Effector CD4-positive, alpha-beta T cell (primary cell): ENCODE data around the gene LIPC.

Experiments
- DNase-seq: peaks from one replicate; pipeline ENCODE4 v3.0.0-alpha.2; 2020

The LIPC gene

DNA sequence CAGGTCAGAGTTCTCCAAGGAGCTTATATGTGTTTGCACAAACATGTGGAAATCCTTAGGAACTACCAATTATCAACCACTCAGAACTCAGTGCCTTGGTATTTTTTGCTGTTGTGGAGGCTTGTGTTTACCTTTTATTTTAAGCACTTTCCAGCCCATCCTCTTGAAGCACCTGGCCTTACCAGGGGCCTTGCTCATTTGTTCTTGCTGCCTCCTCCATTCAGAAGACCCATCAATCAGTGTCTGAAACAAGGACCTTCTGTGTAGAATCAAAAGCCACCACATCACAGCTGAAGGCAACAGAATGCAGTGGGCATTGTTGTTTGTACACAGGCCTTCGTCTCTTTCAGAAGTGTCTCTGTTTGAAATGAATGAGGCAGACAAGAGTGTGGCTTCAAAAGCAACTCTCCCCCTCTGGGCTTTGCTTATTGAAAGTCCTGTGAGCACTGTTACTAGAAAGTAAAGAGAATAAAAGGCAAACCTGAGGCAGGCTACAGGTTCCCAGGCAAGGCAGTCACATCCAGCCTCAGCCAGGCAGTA is 24.5 kb upstream of the LIPC start:
- no peak for DNase-seq

GRCh38 chr15:58407778-58408177 is 24.0 kb upstream of the LIPC start:
- no peak for DNase-seq

GRCh38 chr15:58409861-58410260 is 21.9 kb upstream of the LIPC start:
- DNase-seq = no peak

GRCh38 chr15:58410353-58410752 is 21.4 kb upstream of the LIPC start:
- DNase-seq = no peak

DNA sequence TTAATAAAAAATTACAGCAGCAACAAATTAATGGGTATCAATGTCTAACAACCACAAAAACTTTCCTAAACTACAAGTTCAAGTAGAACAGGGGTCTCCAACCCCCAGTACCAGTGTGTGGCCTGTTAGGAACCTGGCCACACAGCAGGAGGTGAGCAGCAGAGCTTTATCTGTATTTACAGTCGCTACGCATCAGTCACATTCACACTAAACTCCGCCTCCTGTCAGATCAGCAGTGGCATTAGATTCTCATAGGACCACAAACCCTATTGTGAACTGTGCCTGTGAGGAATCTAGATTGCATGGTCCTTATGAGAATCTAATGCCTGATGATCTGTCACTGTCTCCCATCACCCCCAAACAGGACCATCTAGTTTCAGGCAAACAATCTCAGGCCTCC is 18.5 kb upstream of the LIPC start:
- DNase-seq = no peak

- no peak for DNase-seq
Measured at GRCh38 chr15:58415636-58416035, 16.2 kb upstream of the LIPC start.

- DNase-seq = no peak
Measured at GRCh38 chr15:58416963-58417362, 14.8 kb upstream of the LIPC start.

DNA sequence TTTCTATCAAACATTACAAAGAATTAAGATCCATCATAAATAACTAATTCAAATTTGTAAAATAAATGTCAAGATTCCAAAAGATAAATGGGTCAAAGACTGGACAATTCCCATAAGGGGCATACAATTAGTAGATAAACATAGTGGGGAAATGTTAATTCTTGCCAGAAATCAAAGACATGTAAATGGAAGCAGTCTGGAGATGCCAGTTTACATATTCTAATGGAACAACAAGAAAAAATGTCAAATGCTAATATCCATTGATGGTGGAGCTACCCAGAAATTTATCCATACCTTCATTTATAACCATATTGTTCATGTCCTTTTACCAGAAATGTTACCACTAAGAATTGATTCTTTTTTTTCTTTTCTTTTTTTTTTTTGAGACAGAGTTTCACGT is 13.7 kb upstream of the LIPC start:
- DNase-seq = no peak

- no peak for DNase-seq
Measured at GRCh38 chr15:58419803-58420524, 11.8 kb upstream of the LIPC start.

GRCh38 chr15:58420579-58421043 is 11.2 kb upstream of the LIPC start:
- DNase-seq = no peak

- DNase-seq = no peak
Measured at GRCh38 chr15:58423205-58423604, 8.6 kb upstream of the LIPC start.

- DNase-seq = no peak
Measured at GRCh38 chr15:58423831-58424608, 7.8 kb upstream of the LIPC start.

GRCh38 chr15:58424722-58425121 is 7.1 kb upstream of the LIPC start:
- no peak for DNase-seq

DNA sequence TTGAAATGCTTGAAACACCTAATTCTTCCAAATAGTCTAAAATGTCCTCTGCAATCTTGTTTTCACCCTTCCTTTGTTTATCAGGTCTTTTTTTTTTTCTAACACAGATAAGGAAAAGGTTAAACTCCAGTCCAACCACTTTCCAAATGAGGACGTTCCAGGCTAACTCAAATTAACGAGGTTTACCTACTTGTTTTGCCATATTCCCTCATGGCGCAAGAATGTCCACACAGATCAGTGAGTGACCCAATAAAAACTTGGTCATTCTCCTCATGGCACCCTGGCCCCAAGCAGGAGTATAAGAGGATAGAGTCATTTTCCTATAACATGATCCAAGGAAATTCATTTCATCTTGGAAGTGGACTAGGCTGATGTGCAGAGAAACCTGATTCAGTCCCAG is 6.6 kb upstream of the LIPC start:
- no peak for DNase-seq

DNA sequence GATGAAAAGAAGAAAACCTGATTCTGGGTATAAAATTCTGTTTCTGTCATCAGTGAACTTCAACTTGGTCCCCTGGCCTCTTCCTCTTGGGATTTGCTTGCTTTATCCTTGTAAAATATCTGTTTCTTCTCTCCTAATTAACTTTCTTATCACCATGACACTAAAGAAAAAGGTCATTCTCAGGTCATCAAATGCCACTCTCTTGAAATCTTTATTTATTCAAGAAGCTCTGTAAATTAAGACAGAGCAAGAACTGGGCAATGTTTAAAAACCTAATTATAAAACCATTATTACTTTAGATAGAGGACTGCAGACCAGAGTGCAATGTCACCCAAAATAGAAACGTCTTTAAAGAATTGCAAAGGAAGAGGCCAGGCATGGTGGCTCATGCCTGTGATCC is 6.0 kb upstream of the LIPC start:
- DNase-seq = no peak

DNA sequence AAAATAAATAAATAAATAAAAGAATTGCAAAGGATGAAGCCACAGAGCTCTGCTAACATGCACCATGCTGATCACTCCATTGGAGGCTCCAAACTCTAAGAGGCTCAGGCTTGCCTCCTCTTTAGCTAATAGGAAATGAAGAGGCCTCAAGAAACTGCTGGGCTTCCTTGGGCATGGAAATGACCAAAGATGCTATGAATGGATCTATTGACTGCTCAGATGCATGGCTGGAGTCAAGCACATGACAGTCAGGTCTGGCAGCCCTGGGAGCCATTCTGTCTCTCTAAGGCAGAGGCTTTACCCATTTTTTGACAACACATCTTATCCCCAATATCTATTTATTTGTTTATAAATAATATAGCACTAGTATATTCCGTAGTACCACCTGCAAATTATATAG is 5.3 kb upstream of the LIPC start:
- no peak for DNase-seq

GRCh38 chr15:58427987-58428386 is 3.8 kb upstream of the LIPC start:
- DNase-seq = no peak

DNA sequence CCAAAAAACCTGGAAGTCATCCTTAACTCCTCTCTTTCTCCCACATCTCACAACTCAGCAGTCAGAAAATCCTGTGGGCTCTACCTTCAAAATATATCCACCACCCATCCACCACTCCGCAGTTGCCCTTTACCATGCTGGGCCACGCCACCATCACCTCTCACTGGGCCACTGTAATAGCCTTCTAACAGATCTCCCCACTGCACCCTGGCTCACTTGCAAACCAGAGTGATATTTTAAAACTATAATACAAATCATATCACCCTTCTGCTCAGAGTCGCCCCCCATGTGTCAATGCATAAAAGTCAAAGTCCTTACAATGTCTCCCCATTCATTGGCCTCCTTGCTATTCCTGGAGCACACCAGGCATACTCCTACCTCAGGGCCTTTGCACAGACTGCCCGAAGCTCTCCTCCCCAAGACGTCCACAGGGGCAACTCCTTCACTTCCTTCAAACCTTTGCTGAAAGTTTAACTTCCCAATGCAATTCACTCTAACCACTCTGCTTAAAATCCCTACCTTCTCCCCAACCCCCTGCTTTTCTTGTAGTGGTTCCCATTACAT is 1.5 kb upstream of the LIPC start:
- DNase-seq = no peak

DNA sequence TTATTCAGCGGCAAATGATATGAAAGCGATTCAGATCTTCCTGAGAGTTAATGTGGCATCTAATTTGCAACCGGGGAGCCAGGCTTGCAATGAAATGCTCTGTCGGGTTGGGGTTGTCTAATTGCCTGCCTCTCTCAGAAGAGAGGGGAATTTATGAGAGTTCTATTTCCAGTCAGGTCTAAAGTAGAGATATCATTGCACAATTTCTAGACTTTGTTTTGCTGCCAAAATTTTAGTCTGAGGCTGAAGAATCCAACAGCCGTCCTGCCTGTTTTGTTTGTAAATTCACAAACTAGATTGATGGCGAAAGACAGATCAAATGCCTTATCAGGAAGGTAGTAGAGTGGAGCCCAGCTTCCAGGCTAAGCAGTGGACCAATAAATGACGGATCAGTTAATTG is 610 bp downstream of the LIPC start:
- DNase-seq = no peak

DNA sequence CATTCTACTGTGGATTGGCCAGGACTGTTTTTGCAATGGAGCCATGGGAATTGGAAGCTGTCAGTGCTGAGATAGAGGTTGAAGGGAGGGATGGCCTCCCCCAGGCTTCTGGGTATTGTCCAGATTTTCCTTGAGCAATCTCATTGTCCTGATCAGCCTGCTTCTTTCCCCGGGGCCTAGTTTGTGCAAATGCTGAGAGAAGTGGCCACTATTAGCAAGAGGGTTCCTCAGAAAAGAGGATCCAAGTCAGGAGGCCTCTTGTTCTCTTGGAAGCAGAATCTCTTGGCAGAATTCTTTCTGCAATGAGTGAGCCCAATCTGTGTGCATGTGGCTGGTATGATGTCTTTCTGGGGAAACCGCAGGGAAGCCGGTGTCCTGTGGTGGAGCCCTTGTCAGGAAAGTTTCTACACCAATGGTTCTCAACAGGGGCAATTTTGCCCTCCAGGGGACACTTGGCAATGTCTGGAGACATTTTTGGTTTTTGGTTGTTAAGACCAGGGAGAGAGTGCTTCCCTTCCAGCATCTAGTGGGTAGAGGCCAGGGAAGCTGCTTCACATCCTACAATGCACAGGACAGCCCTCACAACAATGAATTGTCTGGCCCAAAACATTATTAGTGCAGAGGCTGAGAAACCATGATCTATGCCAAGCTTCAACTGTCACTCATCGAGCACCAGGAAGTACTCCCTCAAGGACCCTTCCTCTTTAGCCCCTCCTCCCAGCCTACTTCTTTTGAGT is 2.0 kb downstream of the LIPC start:
- DNase-seq = no peak

- no peak for DNase-seq
Measured at GRCh38 chr15:58434334-58434875, 2.6 kb downstream of the LIPC start.

- DNase-seq = no peak
Measured at GRCh38 chr15:58436552-58436951, 4.8 kb downstream of the LIPC start.
